Panc1 (cell line): ENCODE results near the gene STARD13. TPM values are rescaled to one million over a fixed set of nuclear protein-coding genes. Genes with fewer than 3 reads are reported as not detected.

Source experiments
- ATAC-seq: fragments of 200-7000 bp; cut with Tn5 transposase; 2 replicates; pipeline ENCODE4 v1.9.1; 2020; ENCODE audit warnings: mild to moderate bottlenecking, moderate library complexity
- BruUV-seq: library from RNA; stranded (reverse); fragments of 400-500 nt; replicated peaks from 2 replicates; lab custom pipeline; 2021; lab: Mats Ljungman, UMichigan
- CTCF ChIA-PET: fragments of 300-600 bp; sonication (Branson Sonifier 250); formaldehyde crosslinking; loops from one replicate; lab custom pipeline; 2022; ENCODE audit warnings: antibody characterized with exemption; lab: Charles Lee
- POLR2A ChIA-PET: fragments of 300-600 bp; sonication (Branson Sonifier 250); formaldehyde crosslinking; loops from one replicate; lab custom pipeline; 2022; ENCODE audit warnings: antibody characterized with exemption; lab: Charles Lee
- DNase-seq: peaks from one replicate; pipeline ENCODE4 v3.0.0-alpha.2; 2010; ENCODE audit warnings: low read depth, low spot score
- H3K27ac ChIP-seq: 2 replicates; pipeline ENCODE4 v1.5.1; 2011; ENCODE audit warnings: mild to moderate bottlenecking, low read length, inconsistent platforms
- H3K27me3 ChIP-seq: fragments of 200-500 bp; sonication (Bioruptor generic); 2 replicates; pipeline ENCODE4 v1.6.0; 2014; ENCODE audit warnings: low read length, inconsistent platforms; ENCODE audit not compliant: control insufficient read depth, insufficient read depth
- H3K36me3 ChIP-seq: fragments of 200-500 bp; sonication (Bioruptor generic); 2 replicates; pipeline ENCODE4 v1.5.1; 2014; ENCODE audit warnings: inconsistent platforms, mild to moderate bottlenecking, low read length, moderate library complexity; ENCODE audit not compliant: control insufficient read depth, insufficient read depth
- H3K4me1 ChIP-seq: 2 replicates; pipeline ENCODE4 v1.5.1; 2011; ENCODE audit warnings: inconsistent platforms, mild to moderate bottlenecking, low read length, moderate library complexity; ENCODE audit not compliant: control insufficient read depth, insufficient read depth
- H3K4me3 ChIP-seq, 2 experiments: 2 replicates each; pipeline ENCODE4 v1.5.1; 2011 to 2012; ENCODE audit warnings: low read depth in 2 of 2, low read length in 2 of 2, mild to moderate bottlenecking in 2 of 2, inconsistent platforms in 1 of 2, moderate library complexity in 1 of 2
- H3K9me3 ChIP-seq: fragments of 200-500 bp; sonication (Bioruptor generic); 2 replicates; pipeline ENCODE4 v1.5.1; 2014; ENCODE audit warnings: low read depth, mild to moderate bottlenecking, inconsistent platforms, low read length, moderate library complexity; ENCODE audit not compliant: control insufficient read depth, insufficient read depth
- POLR2AphosphoS5 ChIP-seq: IDR thresholded peaks from 2 replicates; pipeline ENCODE4 v1.6.1; 2012; ENCODE audit warnings: mild to moderate bottlenecking, low read depth, low read length, moderate library complexity
- SIN3A ChIP-seq: IDR thresholded peaks from 2 replicates; pipeline ENCODE4 v1.6.1; 2012; ENCODE audit warnings: low read depth, mild to moderate bottlenecking, low read length, moderate library complexity, borderline replicate concordance; ENCODE audit not compliant: insufficient read depth
- TCF7L2 ChIP-seq: IDR thresholded peaks from 2 replicates; pipeline ENCODE4 v1.6.1; 2011; ENCODE audit warnings: mild to moderate bottlenecking, low read depth, low read length, inconsistent platforms
- in situ Hi-C: cut with HindIII; loops from 2 replicates; pipeline ENCODE4 v1.10.0; 2016; ENCODE audit warnings: low sequenced_read_pairs, low pct_unique_long_range_greater_than_20kb
- intact Hi-C: fragments of 100-400 bp; cut with micrococcal nuclease; formaldehyde crosslinking; loops from one replicate; pipeline ENCODE4 v1.10.0; 2022; ENCODE audit not compliant: unreplicated experiment
- total RNA-seq: library from RNA; stranded (reverse); gene quantifications from one replicate; pipeline ENCODE4 v1.2.1, GENCODE V29; 2021; ENCODE audit not compliant: unreplicated experiment
- TF ChIP-seq, protein P1 (sequence below): fragments of 450-650 bp; IDR thresholded peaks from 2 replicates; pipeline ENCODE4 v1.5.1; 2017; ENCODE audit warnings: mild to moderate bottlenecking
- TF ChIP-seq, protein P2 (sequence below), 2 experiments: IDR thresholded peaks; 2 replicates each; pipeline ENCODE4 v1.6.1; 2011 to 2012; ENCODE audit warnings: low read depth in 2 of 2, control low read depth in 1 of 2, low read length in 1 of 2, mild to moderate bottlenecking in 1 of 2, moderate library complexity in 1 of 2; ENCODE audit not compliant: insufficient read depth in 1 of 2

Gene STARD13
- total RNA-seq, 1 experiment from 2014 or later: 6.5 TPM

DNA sequence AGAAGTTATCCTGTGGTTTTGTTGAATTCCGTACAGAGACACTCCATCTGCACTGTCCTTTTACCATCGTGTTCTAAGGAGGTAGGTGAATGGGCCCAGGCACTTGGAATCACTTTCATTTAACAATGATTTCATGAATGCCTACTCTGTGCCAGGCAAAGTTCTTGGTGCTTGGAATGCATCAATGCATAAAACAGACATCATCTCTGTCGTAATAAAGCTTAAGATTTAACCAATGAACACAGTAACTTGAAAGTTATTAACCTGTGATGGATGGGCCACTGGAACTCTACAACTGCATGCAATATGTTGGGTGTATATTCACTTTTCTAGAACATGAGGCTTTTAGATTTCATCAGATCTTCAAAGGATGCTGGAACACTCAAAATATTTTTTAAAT, 14.1 kb upstream of the STARD13 start:
- no peak for TF ChIP-seq TCF7L2
- TF ChIP-seq, protein P1, sequence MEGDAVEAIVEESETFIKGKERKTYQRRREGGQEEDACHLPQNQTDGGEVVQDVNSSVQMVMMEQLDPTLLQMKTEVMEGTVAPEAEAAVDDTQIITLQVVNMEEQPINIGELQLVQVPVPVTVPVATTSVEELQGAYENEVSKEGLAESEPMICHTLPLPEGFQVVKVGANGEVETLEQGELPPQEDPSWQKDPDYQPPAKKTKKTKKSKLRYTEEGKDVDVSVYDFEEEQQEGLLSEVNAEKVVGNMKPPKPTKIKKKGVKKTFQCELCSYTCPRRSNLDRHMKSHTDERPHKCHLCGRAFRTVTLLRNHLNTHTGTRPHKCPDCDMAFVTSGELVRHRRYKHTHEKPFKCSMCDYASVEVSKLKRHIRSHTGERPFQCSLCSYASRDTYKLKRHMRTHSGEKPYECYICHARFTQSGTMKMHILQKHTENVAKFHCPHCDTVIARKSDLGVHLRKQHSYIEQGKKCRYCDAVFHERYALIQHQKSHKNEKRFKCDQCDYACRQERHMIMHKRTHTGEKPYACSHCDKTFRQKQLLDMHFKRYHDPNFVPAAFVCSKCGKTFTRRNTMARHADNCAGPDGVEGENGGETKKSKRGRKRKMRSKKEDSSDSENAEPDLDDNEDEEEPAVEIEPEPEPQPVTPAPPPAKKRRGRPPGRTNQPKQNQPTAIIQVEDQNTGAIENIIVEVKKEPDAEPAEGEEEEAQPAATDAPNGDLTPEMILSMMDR: no peak
- TF ChIP-seq, protein P2, sequence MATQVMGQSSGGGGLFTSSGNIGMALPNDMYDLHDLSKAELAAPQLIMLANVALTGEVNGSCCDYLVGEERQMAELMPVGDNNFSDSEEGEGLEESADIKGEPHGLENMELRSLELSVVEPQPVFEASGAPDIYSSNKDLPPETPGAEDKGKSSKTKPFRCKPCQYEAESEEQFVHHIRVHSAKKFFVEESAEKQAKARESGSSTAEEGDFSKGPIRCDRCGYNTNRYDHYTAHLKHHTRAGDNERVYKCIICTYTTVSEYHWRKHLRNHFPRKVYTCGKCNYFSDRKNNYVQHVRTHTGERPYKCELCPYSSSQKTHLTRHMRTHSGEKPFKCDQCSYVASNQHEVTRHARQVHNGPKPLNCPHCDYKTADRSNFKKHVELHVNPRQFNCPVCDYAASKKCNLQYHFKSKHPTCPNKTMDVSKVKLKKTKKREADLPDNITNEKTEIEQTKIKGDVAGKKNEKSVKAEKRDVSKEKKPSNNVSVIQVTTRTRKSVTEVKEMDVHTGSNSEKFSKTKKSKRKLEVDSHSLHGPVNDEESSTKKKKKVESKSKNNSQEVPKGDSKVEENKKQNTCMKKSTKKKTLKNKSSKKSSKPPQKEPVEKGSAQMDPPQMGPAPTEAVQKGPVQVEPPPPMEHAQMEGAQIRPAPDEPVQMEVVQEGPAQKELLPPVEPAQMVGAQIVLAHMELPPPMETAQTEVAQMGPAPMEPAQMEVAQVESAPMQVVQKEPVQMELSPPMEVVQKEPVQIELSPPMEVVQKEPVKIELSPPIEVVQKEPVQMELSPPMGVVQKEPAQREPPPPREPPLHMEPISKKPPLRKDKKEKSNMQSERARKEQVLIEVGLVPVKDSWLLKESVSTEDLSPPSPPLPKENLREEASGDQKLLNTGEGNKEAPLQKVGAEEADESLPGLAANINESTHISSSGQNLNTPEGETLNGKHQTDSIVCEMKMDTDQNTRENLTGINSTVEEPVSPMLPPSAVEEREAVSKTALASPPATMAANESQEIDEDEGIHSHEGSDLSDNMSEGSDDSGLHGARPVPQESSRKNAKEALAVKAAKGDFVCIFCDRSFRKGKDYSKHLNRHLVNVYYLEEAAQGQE (IDR thresholded peaks at IDR 0.05; ENCODE audit: insufficient read depth in 1 of 2, low read depth in 2 of 2, low read length in 1 of 2): no peak
- no peak for TF ChIP-seq SIN3A
- no peak for TF ChIP-seq POLR2AphosphoS5
- H3K4me3 ChIP-seq: no peak overlapping the region
- H3K27me3 ChIP-seq: no peaks in the 10 kb centered on the region
- H3K9me3 ChIP-seq: no peaks in the 10 kb centered on the region
- ATAC-seq (no peak), DNase-seq (no peak)
- CTCF ChIA-PET: no interaction called here
- intact Hi-C loops (no loop called here), in situ Hi-C loops (no loop called here)
- H3K27ac ChIP-seq: no peak overlapping the region
- POLR2A ChIA-PET: no interaction called here
- H3K4me1 ChIP-seq: no peaks in the 10 kb centered on the region
- no TSS peak for BruUV-seq
- H3K36me3 ChIP-seq: no peaks in the 10 kb centered on the region

DNA sequence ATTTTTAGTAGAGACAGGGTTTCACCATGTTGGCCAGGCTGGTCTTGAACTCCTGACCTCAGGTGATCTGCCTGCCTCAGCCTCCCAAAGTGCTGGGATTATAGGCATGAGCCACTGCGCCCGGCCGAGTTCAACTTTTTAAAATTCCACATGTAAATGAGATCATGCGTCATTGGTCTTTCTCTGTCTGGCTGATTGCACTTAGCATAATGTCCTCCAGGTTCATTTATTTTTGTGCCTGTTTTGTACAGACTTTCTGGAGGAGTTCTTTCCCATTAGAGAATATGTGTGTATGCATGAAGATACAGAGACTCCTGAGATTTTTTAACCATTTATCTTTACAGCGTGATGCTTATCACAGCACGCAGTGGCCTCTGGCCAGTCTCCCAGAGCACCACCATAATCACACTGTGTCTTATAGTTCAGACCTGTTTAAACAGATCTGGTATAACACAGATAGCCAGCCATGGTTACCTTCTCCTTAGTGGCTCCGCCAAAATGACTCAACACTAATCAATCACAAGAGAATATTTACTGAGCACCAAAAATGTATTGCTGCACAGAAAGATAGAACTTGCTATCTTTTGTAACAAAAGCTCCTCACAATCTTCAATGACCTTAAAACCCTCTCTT, 11.4 kb upstream of the STARD13 start:
- no peaks in the 10 kb centered on the region for H3K4me1 ChIP-seq
- no peak for ATAC-seq
- H3K27ac ChIP-seq: no peak overlapping the region
- intact Hi-C loops: no loop called here
- DNase-seq: no peak
- POLR2A ChIA-PET: no interaction called here
- no peaks in the 10 kb centered on the region for H3K36me3 ChIP-seq
- in situ Hi-C loops: no loop called here
- TF ChIP-seq POLR2AphosphoS5 (no peak), SIN3A (no peak), TCF7L2 (no peak)
- TF ChIP-seq, protein P2 (IDR thresholded peaks at IDR 0.05; ENCODE audit: insufficient read depth in 1 of 2, low read depth in 2 of 2, low read length in 1 of 2): no peak
- TF ChIP-seq, protein P1: no peak
- no peaks in the 10 kb centered on the region for H3K9me3 ChIP-seq
- CTCF ChIA-PET: no interaction called here
- H3K4me3 ChIP-seq: no peak overlapping the region
- no peaks in the 10 kb centered on the region for H3K27me3 ChIP-seq
- no TSS peak for BruUV-seq
